Ureter (tissue), 1 donor: Measurements from ENCODE around the gene PSMD2. TPM values are rescaled to one million over a fixed set of nuclear protein-coding genes. Genes with fewer than 3 reads are reported as not detected.
A peak's percentile ranks its signal among the peaks of the same experiment; 100 is the strongest.

ENCODE experiments used
- DNase-seq: peaks from one replicate; pipeline ENCODE4 v3.0.0-alpha.2; 2020; ENCODE audit warnings: low spot score
- total RNA-seq: library from RNA; stranded (reverse); gene quantifications from one replicate; pipeline ENCODE4 v1.2.4, GENCODE V29; 2023
- donor health status: DM: yes; HTN: yes; CAD: no.

The PSMD2 gene
- total RNA-seq, 1 donor from 2014 or later: 136 TPM

DNA sequence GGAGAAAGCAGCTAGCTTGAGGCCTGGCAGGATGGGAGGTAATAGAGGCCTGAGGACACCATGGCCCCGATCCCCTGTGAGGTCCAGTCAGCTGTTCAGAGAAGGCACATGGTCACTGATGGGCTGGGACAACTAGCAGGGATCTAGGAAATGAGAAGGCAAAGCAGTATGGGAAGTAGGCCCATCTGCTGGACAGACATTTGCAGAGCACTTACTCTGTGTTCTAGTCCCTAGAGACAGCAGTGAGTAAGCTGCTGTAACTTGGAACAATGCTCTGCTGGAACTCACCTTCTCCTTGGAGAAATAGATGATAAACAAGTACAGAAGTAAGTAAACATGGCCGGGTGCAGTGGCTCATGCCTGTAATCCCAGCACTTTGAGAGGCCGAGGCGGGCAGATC lies 16.1 kb upstream of the PSMD2 start:
- DNase-seq: no peak

DNA sequence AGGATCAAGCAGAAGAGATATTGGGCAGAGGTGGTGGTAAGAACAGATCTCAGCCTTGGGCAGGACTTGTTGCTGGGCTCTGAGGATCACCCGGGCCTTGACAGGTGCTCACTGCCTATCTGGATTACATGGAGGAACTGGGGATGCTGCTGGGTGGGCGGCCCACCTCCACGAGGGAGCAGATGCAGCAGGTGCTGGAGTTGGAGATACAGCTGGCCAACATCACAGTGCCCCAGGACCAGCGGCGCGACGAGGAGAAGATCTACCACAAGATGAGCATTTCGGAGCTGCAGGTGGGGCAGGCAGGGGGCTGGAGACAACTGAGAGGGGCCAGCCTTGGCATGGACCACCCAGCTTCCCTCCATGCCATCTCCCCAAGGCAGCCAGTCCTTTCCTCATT lies 15.4 kb upstream of the PSMD2 start:
- DNase-seq: no peak

DNA sequence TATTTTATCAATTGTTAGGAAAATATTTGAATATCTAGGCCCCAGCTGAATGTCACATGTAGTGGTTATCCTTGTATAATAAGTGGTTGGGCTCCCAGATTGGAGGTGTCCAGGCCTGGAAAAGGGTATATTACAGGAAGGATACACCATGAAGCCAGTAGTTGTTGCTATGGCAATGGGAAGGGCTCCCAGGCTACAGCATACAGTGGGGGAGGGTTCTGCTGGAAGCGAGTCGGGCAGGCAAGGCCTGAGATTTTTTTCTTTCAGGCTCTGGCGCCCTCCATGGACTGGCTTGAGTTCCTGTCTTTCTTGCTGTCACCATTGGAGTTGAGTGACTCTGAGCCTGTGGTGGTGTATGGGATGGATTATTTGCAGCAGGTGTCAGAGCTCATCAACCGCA lies 14.3 kb upstream of the PSMD2 start:
- DNase-seq: no peak

DNA sequence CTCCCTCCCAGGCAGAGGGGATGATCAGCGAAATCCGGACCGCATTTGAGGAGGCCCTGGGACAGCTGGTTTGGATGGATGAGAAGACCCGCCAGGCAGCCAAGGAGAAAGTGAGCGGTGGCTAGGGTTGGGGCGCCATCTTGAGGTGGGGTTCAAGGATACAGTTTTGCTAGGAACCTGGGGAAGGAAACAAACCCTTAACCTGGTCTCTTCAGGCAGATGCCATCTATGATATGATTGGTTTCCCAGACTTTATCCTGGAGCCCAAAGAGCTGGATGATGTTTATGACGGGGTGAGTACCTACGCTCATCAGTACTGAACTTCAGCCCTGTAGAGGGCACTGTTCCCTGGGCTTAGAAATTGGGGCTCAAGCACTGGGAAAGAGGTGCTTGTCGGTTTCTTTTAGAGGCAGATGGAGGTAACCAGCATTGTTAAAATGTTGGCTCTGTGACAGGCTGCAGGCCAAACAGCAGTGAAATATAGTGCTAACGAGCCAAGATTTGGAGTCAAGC lies 9.6 kb upstream of the PSMD2 start:
- DNase-seq: no peak

DNA sequence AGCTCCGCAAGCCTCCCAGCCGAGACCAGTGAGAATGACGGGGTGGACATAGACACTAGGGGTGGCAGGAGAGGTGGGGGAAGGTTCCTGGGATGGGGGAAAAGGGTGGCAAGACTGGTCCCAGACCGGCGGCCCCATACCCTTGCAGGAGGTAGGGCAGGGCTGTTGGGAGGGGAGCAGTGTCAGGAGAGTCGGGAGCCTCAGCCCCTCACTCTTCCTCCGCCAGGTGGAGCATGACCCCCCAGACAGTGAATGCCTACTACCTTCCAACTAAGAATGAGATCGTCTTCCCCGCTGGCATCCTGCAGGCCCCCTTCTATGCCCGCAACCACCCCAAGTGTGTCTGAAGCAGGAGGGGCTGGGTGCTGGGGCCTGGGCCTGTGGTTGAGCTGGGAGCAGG lies 8.7 kb upstream of the PSMD2 start:
- DNase-seq: no peak

DNA sequence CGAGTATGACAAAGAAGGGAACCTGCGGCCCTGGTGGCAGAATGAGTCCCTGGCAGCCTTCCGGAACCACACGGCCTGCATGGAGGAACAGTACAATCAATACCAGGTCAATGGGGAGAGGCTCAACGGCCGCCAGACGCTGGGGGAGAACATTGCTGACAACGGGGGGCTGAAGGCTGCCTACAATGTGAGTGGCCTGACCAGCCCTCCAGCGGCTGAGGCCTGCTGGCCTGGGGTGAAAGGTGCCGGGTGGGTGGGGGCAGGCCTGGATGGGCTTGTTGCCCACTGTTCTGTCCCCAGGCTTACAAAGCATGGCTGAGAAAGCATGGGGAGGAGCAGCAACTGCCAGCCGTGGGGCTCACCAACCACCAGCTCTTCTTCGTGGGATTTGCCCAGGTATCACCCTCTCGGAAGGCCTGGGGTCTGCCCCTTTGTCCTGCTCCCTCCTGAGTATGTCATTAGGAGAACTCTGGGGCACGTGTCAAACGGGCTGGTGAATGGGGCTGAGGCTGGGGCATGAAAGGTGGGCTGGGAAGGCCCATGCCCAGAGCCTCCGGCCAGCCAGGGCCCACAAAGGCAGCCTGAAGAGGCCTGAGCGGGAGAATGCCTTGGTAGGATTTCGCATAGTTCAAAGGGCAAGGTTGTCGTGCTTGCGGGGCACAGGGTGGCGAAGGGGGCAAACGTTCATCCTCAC lies 7.8 kb upstream of the PSMD2 start:
- no peak for DNase-seq

DNA sequence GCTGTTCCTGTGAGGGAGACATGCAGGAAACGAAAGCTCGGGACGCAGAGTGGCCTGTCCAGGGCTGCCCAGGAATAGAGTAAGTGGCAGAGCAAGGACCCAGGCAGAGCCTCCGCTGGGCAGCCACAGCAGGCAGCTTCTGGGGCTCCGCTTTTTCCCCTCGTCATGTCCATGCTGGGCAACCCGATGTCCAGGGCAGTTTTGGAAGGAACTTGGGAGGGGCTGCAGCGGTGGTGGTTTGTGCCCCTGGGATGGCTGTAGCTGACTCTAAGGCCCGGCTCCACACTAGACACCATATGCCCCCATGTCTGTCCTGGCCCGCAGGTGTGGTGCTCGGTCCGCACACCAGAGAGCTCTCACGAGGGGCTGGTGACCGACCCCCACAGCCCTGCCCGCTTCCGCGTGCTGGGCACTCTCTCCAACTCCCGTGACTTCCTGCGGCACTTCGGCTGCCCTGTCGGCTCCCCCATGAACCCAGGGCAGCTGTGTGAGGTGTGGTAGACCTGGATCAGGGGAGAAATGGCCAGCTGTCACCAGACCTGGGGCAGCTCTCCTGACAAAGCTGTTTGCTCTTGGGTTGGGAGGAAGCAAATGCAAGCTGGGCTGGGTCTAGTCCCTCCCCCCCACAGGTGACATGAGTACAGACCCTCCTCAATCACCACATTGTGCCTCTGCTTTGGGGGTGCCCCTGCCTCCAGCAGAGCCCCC lies 7.1 kb upstream of the PSMD2 start:
- no peak for DNase-seq

DNA sequence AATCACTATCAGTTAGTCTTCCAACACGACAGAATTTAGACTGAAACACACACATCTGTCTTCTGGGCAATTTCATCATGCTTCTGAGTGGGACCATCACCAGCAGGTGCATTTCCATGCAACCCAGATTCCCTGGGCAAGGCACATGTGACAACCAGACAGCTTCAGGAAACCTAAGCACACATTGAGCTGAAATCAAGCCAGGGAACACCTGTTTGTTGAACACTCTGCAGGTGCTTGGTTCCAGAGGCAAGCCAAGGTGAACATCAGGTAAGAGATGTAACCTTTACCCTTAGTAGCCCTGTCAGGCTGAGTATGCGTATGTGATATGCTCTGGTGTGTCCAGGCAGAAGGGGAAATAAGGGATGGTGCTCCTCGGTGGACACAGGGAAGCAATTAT lies 3.3 kb upstream of the PSMD2 start:
- DNase-seq: no peak

DNA sequence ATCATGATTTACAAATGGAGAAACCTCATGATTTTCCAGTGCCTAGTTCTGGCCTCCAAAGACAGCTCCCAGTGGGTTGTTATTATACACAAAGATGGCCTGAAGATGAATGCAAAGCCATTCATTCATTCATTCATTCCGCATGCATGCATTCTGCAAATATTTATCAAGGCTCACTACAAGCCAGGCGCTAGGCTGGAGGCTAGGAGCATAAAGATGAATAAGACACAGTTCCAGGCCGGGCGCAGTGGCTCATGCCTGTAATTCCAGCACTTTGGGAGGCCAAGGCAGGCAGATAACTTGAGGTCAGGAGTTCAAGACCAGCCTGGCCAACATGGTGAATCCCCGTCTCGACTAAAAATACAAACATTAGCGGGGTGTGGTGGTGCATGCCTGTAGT lies 2.4 kb upstream of the PSMD2 start:
- no peak for DNase-seq

DNA sequence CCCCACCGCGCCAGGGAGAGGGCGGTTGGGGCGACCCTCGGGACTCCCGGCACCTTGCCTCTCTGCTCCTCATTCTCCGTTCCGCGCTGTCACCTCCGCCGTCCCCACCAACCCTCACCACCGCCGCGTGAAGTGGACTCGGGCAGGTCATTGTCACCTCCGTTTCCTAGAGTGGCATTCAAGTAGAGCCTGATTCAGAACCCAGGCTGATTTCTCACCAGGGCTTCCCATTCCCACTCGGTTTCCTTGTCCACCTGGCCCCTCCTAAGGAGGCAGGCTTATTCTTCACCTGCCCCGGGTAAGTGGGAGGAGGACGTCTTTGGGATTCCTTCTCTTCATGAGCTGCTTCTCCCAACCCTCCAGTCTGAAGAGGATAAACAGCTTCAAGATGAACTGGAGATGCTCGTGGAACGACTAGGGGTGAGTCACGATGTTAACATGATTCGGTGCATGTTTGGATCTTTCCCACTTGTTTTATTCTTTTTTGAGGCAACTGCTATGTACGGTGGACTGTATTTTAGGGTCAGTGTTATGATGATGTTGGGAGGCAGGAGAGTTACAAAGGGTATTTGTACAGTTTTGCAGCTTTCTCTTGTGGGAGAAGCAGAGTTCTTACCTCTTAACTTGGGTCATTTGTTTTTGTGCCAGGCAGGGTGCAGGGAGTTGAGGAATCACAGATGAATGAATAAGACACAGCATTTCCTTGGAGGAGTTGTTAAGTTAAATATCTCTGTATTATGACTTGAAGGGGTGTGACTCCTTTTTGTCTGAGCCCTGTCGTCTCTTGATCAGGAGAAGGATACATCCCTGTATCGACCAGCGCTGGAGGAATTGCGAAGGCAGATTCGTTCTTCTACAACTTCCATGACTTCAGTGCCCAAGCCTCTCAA lies 692 bp downstream of the PSMD2 start:
- DNase-seq: peak; percentile 62

DNA sequence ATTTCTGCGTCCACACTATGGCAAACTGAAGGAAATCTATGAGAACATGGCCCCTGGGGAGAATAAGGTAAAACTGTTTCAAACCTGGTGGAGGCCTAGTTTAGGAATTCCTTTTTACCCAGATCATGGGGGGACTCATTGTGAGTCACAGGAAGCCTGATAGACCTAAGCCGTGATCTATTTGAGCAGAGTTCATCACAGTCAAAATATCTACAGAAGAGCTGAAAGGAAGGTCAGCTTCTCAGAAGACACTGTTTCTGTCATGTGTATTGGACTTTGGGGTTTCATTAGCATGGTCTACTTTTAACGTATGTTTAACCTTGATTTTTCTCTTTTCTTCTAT lies 1.3 kb downstream of the PSMD2 start:
- no peak for DNase-seq

DNA sequence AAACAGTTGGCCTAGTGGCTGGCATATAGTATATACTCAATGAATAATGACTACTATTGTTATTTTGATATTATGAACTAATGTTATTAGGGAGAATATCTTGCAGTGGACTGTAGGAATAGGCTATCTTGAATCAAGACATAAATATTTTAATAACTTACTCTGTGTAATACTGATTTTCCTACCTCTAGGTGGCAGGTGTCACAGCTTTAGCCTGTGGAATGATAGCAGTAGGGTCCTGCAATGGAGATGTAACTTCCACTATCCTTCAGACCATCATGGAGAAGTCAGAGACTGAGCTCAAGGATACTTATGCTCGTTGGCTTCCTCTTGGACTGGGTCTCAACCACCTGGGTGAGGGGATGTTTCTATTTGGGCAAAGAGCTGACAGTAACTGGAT lies 6.5 kb downstream of the PSMD2 start:
- DNase-seq: no peak

DNA sequence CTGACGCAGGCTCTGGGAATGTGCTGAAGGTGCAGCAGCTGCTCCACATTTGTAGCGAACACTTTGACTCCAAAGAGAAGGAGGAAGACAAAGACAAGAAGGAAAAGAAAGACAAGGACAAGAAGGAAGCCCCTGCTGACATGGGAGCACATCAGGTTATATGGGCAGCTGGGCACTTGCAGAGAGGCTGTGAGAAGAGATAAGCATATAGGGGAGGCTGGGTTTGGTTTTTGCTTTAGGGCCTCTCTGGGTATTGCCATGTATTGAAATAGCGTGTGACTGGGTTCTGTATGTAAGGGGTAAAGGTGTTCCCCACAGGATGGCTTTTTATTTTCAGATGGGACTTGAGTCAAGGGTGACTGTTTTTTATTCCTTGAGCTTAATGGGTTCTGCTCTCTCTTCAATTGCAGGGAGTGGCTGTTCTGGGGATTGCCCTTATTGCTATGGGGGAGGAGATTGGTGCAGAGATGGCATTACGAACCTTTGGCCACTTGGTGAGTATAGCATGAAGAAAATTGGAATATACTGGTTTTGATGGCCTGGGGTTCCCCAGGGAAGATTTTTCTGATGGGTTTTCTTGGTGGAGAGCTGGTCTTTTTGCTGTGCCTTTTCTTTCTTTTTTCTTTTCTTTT lies 7.4 kb downstream of the PSMD2 start:
- DNase-seq: no peak

DNA sequence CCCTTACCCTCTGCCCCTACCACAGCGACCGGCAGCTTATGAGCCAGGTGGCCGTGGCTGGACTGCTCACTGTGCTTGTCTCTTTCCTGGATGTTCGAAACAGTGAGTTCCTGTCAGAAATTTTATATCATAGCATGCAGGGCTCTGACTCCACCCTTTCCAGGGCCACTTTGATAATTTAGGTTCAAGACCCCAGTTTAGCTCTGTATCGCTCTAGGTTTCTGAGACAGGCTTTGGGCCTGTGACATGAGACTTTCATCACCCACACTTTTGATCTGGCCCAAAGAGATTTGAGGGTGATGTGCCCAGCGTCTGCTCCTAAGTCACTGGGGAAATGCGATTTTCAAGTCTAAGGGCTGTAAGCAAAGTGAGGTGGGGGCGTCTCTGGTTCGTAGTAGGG lies 8.9 kb downstream of the PSMD2 start:
- no peak for DNase-seq

DNA sequence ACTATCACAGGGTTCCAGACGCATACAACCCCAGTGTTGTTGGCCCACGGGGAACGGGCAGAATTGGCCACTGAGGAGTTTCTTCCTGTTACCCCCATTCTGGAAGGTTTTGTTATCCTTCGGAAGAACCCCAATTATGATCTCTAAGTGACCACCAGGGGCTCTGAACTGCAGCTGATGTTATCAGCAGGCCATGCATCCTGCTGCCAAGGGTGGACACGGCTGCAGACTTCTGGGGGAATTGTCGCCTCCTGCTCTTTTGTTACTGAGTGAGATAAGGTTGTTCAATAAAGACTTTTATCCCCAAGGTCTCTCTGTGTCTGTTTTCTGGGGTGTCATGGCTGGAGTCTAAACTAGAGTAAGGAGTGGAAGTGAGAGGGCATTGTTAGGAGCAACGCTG lies 9.7 kb downstream of the PSMD2 start:
- no peak for DNase-seq

DNA sequence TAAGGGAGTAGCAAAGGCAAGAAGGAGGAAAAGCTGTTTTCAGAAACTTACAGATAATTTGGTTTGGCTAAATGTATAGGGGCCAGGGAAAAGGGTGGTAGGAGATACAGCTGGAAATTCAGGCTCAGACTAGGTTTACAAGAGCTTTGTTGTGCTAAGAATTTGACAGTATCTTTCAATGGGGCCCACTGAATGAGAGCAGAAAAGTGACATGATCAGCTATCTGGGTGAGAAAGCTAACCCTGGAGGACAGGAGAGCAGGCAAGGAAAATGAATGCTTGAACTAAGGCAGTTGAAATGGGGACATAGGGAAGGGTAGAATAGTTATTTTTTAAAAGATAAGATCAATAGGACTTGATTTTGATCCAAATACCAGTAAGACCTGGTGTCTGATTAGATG lies 12.6 kb downstream of the PSMD2 start:
- no peak for DNase-seq

DNA sequence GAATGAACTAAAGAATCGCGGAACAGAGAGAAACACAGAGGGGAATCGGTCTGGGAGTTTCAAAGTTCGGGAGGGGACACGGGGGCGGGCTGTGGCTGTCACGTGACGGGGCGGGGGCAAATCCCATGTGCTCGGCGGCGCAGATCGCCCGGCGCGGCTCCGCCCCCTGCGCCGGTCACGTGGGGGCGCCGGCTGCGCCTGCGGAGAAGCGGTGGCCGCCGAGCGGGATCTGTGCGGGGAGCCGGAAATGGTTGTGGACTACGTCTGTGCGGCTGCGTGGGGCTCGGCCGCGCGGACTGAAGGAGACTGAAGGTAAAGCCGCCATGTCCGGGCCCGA lies 15.3 kb downstream of the PSMD2 start, which contains the start of gene EIF4G1:
Gene EIF4G1, plus strand, starts transcription at position 244 of the 337 bp plus-strand sequence. CDS start 1,191 bp downstream, outside the sequence.
- DNase-seq: peak; percentile 95

DNA sequence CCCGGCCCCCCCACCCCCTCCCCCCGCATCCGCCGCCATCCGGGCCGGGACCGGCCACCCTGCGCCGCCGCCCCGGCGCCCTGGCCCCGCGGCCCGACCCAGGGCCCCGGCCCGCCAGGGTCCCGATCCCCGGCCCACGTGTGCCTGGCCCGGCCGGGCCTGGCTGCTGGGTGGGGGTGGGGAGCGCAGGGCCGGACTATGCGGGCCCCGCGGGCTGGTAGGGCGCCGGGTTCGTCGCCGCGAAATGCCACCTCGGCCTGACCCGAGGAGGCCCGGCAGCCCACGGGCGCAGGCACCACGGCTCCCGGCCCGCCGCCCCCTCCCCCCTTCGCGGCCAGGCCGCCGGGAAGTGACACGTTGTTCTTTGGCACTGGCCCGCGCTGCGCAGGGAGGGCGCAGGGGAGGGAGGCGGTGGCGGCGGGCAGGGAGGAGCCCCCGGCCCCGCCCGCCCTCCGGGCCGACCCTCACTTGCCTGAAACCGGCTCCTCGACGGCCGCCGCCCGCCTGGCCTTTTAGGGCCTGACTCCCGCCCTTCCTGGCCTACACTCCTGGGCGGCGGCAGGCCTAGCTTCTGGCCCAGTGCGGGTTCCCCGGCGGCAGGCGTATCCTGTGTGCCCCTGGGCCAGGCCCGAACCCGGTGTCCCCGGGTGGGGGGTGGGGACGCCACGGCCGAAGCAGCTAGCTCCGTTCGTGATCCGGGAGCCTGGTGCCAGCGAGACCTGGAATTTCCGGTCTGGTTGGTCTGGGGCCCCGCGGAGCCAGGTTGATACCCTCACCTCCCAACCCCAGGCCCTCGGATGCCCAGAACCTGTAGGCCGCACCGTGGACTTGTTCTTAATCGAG lies 15.9 kb downstream of the PSMD2 start:
- DNase-seq: peak; percentile 88

DNA sequence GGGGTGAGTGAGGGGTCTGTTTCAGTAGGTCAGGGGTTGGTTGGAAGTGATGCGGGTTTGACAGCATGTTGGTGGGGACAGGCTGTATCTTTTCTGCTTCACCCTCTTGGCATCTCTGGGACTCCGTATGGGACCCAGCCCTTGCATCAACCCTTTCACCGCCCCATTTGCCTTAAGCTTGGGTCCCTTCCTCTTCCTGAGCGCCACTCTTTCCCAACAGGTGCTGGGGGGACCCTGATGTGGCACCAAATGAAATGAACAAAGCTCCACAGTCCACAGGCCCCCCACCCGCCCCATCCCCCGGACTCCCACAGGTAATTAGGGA lies 16.5 kb downstream of the PSMD2 start:
- no peak for DNase-seq

DNA sequence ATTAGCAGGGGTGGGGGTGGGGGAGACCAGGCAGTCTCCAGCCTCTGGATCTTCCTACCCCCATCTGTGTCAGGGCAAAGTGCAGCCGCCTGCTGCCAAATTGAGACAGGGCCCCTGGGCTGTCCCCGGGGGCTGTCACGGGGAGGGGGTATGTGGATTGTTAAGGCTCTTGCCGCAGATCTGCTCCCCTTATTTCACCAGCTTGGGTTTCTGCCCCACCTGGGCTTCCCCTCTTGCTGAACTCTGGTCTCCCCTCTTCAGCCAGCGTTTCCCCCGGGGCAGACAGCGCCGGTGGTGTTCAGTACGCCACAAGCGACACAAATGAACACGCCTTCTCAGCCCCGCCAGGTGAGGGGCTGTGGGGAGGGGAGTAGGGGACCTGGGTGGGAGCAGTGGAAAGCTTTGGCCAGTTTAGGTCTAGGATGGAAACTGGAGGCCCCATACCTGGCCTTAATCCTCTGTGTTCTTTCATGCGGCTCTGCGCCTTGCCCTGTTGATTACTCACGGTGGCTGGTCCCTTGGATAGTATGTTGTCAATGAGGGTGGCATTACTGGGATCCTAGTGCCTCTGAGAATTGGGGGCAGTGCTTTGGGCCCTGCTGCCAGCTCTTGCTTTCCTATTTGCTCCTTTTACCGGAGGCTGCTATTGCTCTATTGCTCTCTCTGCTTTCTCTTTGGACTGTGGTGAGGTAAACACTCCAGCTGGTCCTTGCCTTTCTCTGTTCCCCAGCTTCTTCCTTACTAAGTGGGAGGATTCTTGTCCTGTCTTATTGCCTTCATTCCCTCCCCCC lies 17.0 kb downstream of the PSMD2 start:
- DNase-seq: no peak

DNA sequence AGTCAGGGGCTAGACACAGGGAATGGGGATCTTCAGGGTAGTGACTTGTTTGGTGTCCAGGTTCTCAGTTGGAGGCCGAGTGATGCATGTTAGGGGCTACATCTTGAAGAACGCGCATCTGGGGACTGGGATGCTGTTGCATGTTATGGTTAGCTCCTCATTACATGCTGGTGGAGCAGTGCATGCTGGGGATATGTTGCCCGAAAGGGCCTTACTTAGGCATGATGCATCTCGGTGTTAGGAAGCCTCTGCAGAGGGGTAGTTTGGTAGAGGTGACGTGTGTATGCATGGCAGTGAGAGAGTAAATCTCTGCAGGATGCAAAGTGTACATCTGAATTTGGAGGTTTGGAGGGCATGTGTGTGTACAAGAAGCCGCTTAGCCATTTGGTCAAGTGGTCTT lies 17.8 kb downstream of the PSMD2 start:
- no peak for DNase-seq
